ENCODE results near the gene FBXO11. TPM values are rescaled to one million over a fixed set of nuclear protein-coding genes. Genes with fewer than 3 reads are reported as not detected.
A peak's percentile ranks its signal among the peaks of the same experiment; 100 is the strongest.

Gene FBXO11
- total RNA-seq, 1 experiment from 2014 or later: 43.8 TPM

GRCh38 chr2:47907039-47907781 lies 912 bp upstream of the FBXO11 start:
- ChIA-PET POLR2A (interaction anchor here (0.6 to 0.8 kb wide), 2 partner anchors 10 to 119 kb away, joined by 3 read pairs; no protein-coding TSS in a partner anchor), CTCF (interaction anchor here (0.6 to 1.3 kb wide), 10 partner anchors 8 to 519 kb away, joined by 3 to 24 read pairs (median 5); no protein-coding TSS in a partner anchor)
- ATAC-seq (no peak), DNase-seq (ENCODE audit: low spot score) (no peak)
- H3K36me3 Mint-ChIP-seq: no peaks in the 10 kb centered on the region
- peaks cover 30% of the 10 kb centered on the region for H3K4me1 Mint-ChIP-seq
- H3K27ac Mint-ChIP-seq: peak overlapping the region; percentile 99
- no peaks in the 10 kb centered on the region; the same call in 1 of the 2 replicates for H3K27me3 Mint-ChIP-seq (ENCODE audit: low read depth)
- peak overlapping the region; percentile 91 for H3K4me3 Mint-ChIP-seq
- H3K9me3 Mint-ChIP-seq: no peaks in the 10 kb centered on the region
- TF ChIP-seq AR (CRISPR knock-in tag; IDR thresholded peaks at IDR 0.05) (no peak), ZNF281 (CRISPR knock-in tag; IDR thresholded peaks at IDR 0.05) (no peak), ZNF425 (CRISPR knock-in tag; conservative IDR thresholded peaks at IDR 0.05) (no peak), RORB (CRISPR knock-in tag; IDR thresholded peaks at IDR 0.05) (no peak), GTF2I (CRISPR knock-in tag; conservative IDR thresholded peaks at IDR 0.05) (no peak), MXD4 (CRISPR knock-in tag; IDR thresholded peaks at IDR 0.05; ENCODE audit: borderline replicate concordance) (no peak), ZNF512 (CRISPR knock-in tag; IDR thresholded peaks at IDR 0.05; ENCODE audit: borderline replicate concordance) (no peak), TP53 (CRISPR knock-in tag; IDR thresholded peaks at IDR 0.05) (no peak), KAT7 (CRISPR knock-in tag; IDR thresholded peaks at IDR 0.05; ENCODE audit: borderline replicate concordance) (no peak), ATF3 (CRISPR knock-in tag; conservative IDR thresholded peaks at IDR 0.05) (no peak), FOXK1 (CRISPR knock-in tag; IDR thresholded peaks at IDR 0.05) (no peak)

GRCh38 chr2:47905386-47906156 lies 727 bp downstream of the FBXO11 start:
- Mint-ChIP-seq H3K9me3 (no peaks in the 10 kb centered on the region), H3K4me1 (peaks cover 30% of the 10 kb centered on the region), H3K36me3 (no peaks in the 10 kb centered on the region), H3K27me3 (ENCODE audit: low read depth) (no peaks in the 10 kb centered on the region; the same call in 1 of the 2 replicates), H3K4me3 (peak overlapping the region; percentile 77), H3K27ac (no peak overlapping the region)
- ChIA-PET POLR2A (no interaction called here), CTCF (no interaction called here)
- DNase-seq (ENCODE audit: low spot score): peak; percentile 66
- ATAC-seq: no peak
- TF ChIP-seq KAT7 (CRISPR knock-in tag; IDR thresholded peaks at IDR 0.05; ENCODE audit: borderline replicate concordance): no peak
- TF ChIP-seq HMGXB4 (CRISPR knock-in tag; IDR thresholded peaks at IDR 0.05): 0 out of 2 replicates have a peak, but pooled peaks have one; percentile 37
- no peak for TF ChIP-seq NFYB (CRISPR knock-in tag; conservative IDR thresholded peaks at IDR 0.05; ENCODE audit: low read depth)
